MCF 10A (cell line): ENCODE results near the gene CDCA4. TPM values are rescaled to one million over a fixed set of nuclear protein-coding genes. Genes with fewer than 3 reads are reported as not detected.

ENCODE experiments used
- BruUV-seq: library from RNA; stranded (reverse); fragments of 400-500 nt; replicated peaks from 2 replicates; lab custom pipeline; 2021; lab: Mats Ljungman, UMichigan
- CTCF ChIA-PET: fragments of 300-600 bp; sonication (Branson Sonifier 250); formaldehyde crosslinking; extraction: SDS; loops from one replicate; lab custom pipeline; 2021; ENCODE audit warnings: antibody characterized with exemption, inconsistent platforms; lab: Yijun Ruan, JAX
- POLR2A ChIA-PET: fragments of 300-600, 350-650 bp; sonication (Branson Sonifier 250); formaldehyde crosslinking; extraction: SDS; loops from one replicate; lab custom pipeline; 2020; ENCODE audit warnings: antibody characterized with exemption, inconsistent platforms; lab: Yijun Ruan, JAX
- DNase-seq: peaks from one replicate; pipeline ENCODE4 v3.0.0-alpha.2; 2018; ENCODE audit not compliant: unreplicated experiment
- H3K27ac Mint-ChIP-seq: one replicate; pipeline ENCODE4 v1.8.0; 2022; ENCODE audit warnings: mild to moderate bottlenecking, low read depth, mixed read lengths; ENCODE audit not compliant: unreplicated experiment
- H3K27me3 Mint-ChIP-seq: one replicate; pipeline ENCODE4 v1.8.0; 2022; ENCODE audit warnings: mixed read lengths; ENCODE audit not compliant: insufficient read depth, unreplicated experiment
- H3K36me3 Mint-ChIP-seq: one replicate; pipeline ENCODE4 v1.8.0; 2022; ENCODE audit warnings: mild to moderate bottlenecking, moderate library complexity, mixed read lengths; ENCODE audit not compliant: insufficient read depth, unreplicated experiment
- H3K4me1 Mint-ChIP-seq: one replicate; pipeline ENCODE4 v1.8.0; 2022; ENCODE audit warnings: mixed read lengths; ENCODE audit not compliant: insufficient read depth, unreplicated experiment
- H3K4me3 Mint-ChIP-seq: one replicate; pipeline ENCODE4 v1.8.0; 2022; ENCODE audit warnings: mild to moderate bottlenecking, moderate library complexity, mixed read lengths; ENCODE audit not compliant: unreplicated experiment
- H3K9me3 Mint-ChIP-seq: one replicate; pipeline ENCODE4 v1.8.0; 2022; ENCODE audit warnings: mixed read lengths; ENCODE audit not compliant: unreplicated experiment
- CTCF ChIP-seq: fragments of 200-600 bp; IDR thresholded peaks from one replicate; pipeline ENCODE4 v1.8.0; 2022; ENCODE audit warnings: antibody characterized with exemption, mild to moderate bottlenecking; ENCODE audit not compliant: unreplicated experiment
- intact Hi-C: fragments of 100-400 bp; cut with micrococcal nuclease; formaldehyde crosslinking; loops from 2 replicates; pipeline ENCODE4 v1.14.1; 2022
- total RNA-seq: library from RNA; stranded (reverse); gene quantifications from 2 replicates; pipeline ENCODE4 v1.2.3, GENCODE V29; 2022

CDCA4 gene
- total RNA-seq, 1 experiment from 2014 or later = 33.0 TPM

DNA sequence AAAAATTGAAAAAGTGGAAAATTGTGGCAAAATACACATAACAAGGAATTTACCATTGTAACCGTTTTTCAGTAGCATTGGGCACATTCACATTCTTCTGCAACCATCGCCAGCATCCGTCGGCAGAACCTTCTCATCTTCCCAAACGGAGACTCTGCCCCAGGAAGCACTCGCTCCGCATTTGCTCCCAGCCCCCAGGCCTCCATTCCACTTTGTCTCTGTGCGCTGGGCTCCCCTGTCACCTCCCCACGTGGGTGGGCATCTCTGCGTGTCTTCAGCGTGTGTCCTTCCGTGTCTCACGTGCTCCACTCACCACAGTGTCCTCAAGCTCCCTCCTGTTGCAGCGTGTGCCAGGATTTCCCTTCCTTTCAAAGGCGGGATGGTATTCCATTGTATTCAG, 34.5 kb upstream of the CDCA4 start:
- POLR2A ChIA-PET = no interaction called here
- H3K4me3 Mint-ChIP-seq = no peak overlapping the region
- CTCF ChIA-PET = interaction anchor here (1.2 kb wide), 1 partner anchor 39 kb away, joined by 3 read pairs; no protein-coding TSS in a partner anchor
- no peaks in the 10 kb centered on the region for H3K9me3 Mint-ChIP-seq
- DNase-seq = no peak
- no peaks in the 10 kb centered on the region for H3K36me3 Mint-ChIP-seq
- no peaks in the 10 kb centered on the region for H3K4me1 Mint-ChIP-seq
- no peak overlapping the region for H3K27ac Mint-ChIP-seq
- no peak for TF ChIP-seq CTCF
- no TSS peak for BruUV-seq
- peaks cover 19% of the 10 kb centered on the region for H3K27me3 Mint-ChIP-seq
- intact Hi-C loops = no loop called here

DNA sequence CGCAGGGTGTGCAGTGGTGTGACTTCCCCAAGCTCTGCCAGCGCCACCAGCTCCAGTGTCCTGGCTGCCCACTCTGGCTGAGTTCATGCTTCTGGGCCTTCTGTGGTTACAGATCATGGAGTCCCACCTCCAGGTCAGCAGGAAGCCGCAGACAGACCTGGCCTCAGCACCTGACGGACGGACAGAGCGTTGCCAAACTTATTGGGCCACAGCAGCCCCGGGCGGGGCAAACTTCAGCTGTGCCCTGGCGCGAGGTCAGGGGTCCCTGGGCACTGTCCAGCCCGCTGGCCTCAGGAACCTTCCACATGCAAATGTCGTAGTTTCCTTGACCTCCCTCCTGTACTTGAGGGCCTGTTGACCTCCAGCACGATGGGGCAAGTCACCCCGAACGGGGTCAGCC, 33.1 kb upstream of the CDCA4 start:
- H3K4me3 Mint-ChIP-seq = no peak overlapping the region
- ChIA-PET CTCF (interaction anchor here (0.6 to 1.5 kb wide), 2 partner anchors 77 to 134 kb away, joined by 3 read pairs; no protein-coding TSS in a partner anchor), POLR2A (interaction anchor here (2.0 kb wide), 1 partner anchor 32 kb away, joined by 10 read pairs; no protein-coding TSS in a partner anchor)
- intact Hi-C loops = no loop called here
- no TSS peak for BruUV-seq
- peaks cover 19% of the 10 kb centered on the region for H3K27me3 Mint-ChIP-seq
- H3K9me3 Mint-ChIP-seq = no peaks in the 10 kb centered on the region
- no peak overlapping the region for H3K27ac Mint-ChIP-seq
- H3K36me3 Mint-ChIP-seq = no peaks in the 10 kb centered on the region
- no peak for DNase-seq
- no peaks in the 10 kb centered on the region for H3K4me1 Mint-ChIP-seq
- TF ChIP-seq CTCF = no peak

DNA sequence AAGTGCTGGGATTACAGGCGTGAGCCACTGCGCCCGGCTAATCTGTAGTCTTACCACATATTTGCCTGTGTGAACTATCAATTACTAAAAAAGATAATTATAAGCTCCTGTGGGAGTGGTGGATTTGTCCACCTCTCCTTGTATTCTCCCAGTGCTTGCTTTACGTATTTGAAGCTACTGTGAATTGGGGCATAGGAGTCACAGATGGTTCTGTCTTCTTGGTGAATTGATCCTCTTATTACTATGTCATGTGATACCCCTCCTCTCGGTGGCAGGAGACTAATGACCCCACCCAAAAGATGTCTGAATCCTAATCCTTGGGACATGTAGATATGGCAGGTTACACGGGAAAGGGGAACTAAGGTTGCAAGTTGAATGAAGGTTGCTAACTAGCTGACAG, 32.5 kb upstream of the CDCA4 start:
- H3K36me3 Mint-ChIP-seq = no peaks in the 10 kb centered on the region
- TF ChIP-seq CTCF = no peak
- ChIA-PET CTCF (interaction anchor here (0.6 to 1.5 kb wide), 3 partner anchors 77 to 207 kb away, joined by 3 to 4 read pairs (median 3); no protein-coding TSS in a partner anchor), POLR2A (interaction anchor here (2.0 kb wide), 1 partner anchor 33 kb away, joined by 10 read pairs; no protein-coding TSS in a partner anchor)
- peaks cover 19% of the 10 kb centered on the region for H3K27me3 Mint-ChIP-seq
- BruUV-seq = no TSS peak
- intact Hi-C loops = no loop called here
- DNase-seq = no peak
- H3K4me1 Mint-ChIP-seq = no peaks in the 10 kb centered on the region
- no peaks in the 10 kb centered on the region for H3K9me3 Mint-ChIP-seq
- H3K27ac Mint-ChIP-seq = no peak overlapping the region
- no peak overlapping the region for H3K4me3 Mint-ChIP-seq

DNA sequence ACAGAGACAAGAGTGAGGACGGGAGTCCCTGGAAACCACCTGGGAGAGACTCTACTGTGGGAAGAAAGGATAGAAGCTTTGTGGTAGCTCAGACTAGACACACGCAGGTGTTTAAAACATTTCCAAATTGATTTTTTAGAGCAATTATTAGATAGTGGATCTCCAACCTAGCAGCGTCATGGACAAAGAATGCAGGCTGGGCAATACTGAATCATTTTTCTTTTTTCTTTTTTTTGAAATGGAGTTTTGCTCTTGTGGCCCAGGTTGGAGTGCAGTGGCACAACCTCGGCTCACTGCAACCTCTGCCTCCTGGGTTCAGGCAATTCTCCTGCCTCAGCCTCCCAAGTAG, 31.2 kb upstream of the CDCA4 start:
- H3K4me1 Mint-ChIP-seq = no peaks in the 10 kb centered on the region
- no peak overlapping the region for H3K27ac Mint-ChIP-seq
- no peak overlapping the region for H3K4me3 Mint-ChIP-seq
- no peak for DNase-seq
- no peaks in the 10 kb centered on the region for H3K9me3 Mint-ChIP-seq
- POLR2A ChIA-PET = no interaction called here
- no peaks in the 10 kb centered on the region for H3K36me3 Mint-ChIP-seq
- no peak for TF ChIP-seq CTCF
- intact Hi-C loops = no loop called here
- no TSS peak for BruUV-seq
- peaks cover 17% of the 10 kb centered on the region for H3K27me3 Mint-ChIP-seq
- CTCF ChIA-PET = interaction anchor here (0.6 to 0.7 kb wide), 2 partner anchors 14 to 62 kb away, joined by 3 read pairs; no protein-coding TSS in a partner anchor
